AG09319 (cell line): ENCODE measurements around the gene DDX28.

Experiments
- DNase-seq: peaks from one replicate; pipeline ENCODE4 v3.0.0-alpha.2; 2010; ENCODE audit warnings: low read depth; ENCODE audit errors: extremely low read depth
- CTCF ChIP-seq: IDR thresholded peaks from 2 replicates; pipeline ENCODE4 v1.5.1; 2011; ENCODE audit warnings: low read depth, mild to moderate bottlenecking, inconsistent platforms, low read length, moderate library complexity

DDX28 gene

GRCh38 chr16:68068926-68069325 is 45.9 kb upstream of the DDX28 start:
- TF ChIP-seq CTCF = no peak

GRCh38 chr16:68066763-68067162 is 43.7 kb upstream of the DDX28 start:
- TF ChIP-seq CTCF = no peak
- no peak for DNase-seq

More at GRCh38 chr16:68068926-68069325, 45.9 kb upstream of the DDX28 start:
- no peak for DNase-seq

GRCh38 chr16:68065716-68066305 is 42.8 kb upstream of the DDX28 start:
- TF ChIP-seq CTCF = no peak
- DNase-seq = no peak

- no peak for DNase-seq
- TF ChIP-seq CTCF = peak; percentile 86
Measured at GRCh38 chr16:68064791-68065365, 41.8 kb upstream of the DDX28 start.

- TF ChIP-seq CTCF = no peak
- DNase-seq = no peak
Measured at GRCh38 chr16:68062910-68063393, 39.9 kb upstream of the DDX28 start.

GRCh38 chr16:68061396-68061795 is 38.4 kb upstream of the DDX28 start:
- no peak for DNase-seq
- TF ChIP-seq CTCF = no peak

- no peak for TF ChIP-seq CTCF
- no peak for DNase-seq
Measured at GRCh38 chr16:68059804-68060203, 36.8 kb upstream of the DDX28 start.
